GM12891 (cell line): ENCODE measurements around the gene TRAF7.
"Not testable (repeated sequence)": the region's sequence is repeated elsewhere in the genome, so short reads cannot be mapped to it uniquely, and the experiment has no call there.

Source experiments
- PAX5 ChIP-seq: IDR thresholded peaks from 2 replicates; pipeline ENCODE4 v1.6.1; 2011; ENCODE audit warnings: low read length, moderate library complexity, mild to moderate bottlenecking; ENCODE audit not compliant: insufficient read depth, severe bottlenecking
- POLR2A ChIP-seq: IDR thresholded peaks from 2 replicates; pipeline ENCODE4 v1.6.1; 2011; ENCODE audit warnings: low read depth, low read length, control low read depth
- POLR2AphosphoS5 ChIP-seq: IDR thresholded peaks from 2 replicates; pipeline ENCODE4 v1.6.1; 2011; ENCODE audit warnings: low read depth, low read length, control low read depth
- POU2F2 ChIP-seq: IDR thresholded peaks from 2 replicates; pipeline ENCODE4 v1.6.1; 2011; ENCODE audit warnings: low read depth, mild to moderate bottlenecking, control low read depth, low read length, moderate library complexity
- TAF1 ChIP-seq: IDR thresholded peaks from 2 replicates; pipeline ENCODE4 v1.6.1; 2011; ENCODE audit warnings: low read depth, low read length, control low read depth

GRCh38 chr16:2116428-2116827 lies 39.2 kb upstream of the TRAF7 start:
- TF ChIP-seq TAF1, POU2F2, POLR2AphosphoS5, POLR2A, PAX5: not testable (repeated sequence)
